ENCODE measurements around the gene OR6N2. TPM values are rescaled to one million over a fixed set of nuclear protein-coding genes. Genes with fewer than 3 reads are reported as not detected.

OR6N2 gene
- total and polyA plus RNA-seq, 4 experiments from 2014 or later, result not detected

- intact Hi-C loops (cut with micrococcal nuclease), result no loop called here
- Mint-ChIP-seq H3K36me3 (no peaks in the 10 kb centered on the region), H3K4me3 (no peak overlapping the region), H3K27me3 (no peaks in the 10 kb centered on the region), H3K27ac (no peak overlapping the region), H3K4me1 (peaks cover under 1 to 4% (median 2%) of the 10 kb centered on the region in 4 donors), H3K9me3 (no peaks in the 10 kb centered on the region)
- Histone ChIP-seq H3K4me3 (ENCODE audit: low read length in 2 of 2) (no peak overlapping the region), H3K4me1 (ENCODE audit: insufficient read depth, low read length) (peaks cover 2% of the 10 kb centered on the region), H3K9me3 (ENCODE audit: control insufficient read depth in 1 of 2, low read length in 2 of 2) (no peaks in the 10 kb centered on the region), H3K36me3 (ENCODE audit: insufficient read depth, low read length) (no peaks in the 10 kb centered on the region), H3K27ac (ENCODE audit: low read depth, low read length) (no peak overlapping the region), H3K27me3 (ENCODE audit: insufficient read depth, low read length) (no peaks in the 10 kb centered on the region)
- ChIA-PET POLR2A (ENCODE audit: partially characterized antibody) (no interaction called here), CTCF (ENCODE audit: partially characterized antibody) (no interaction called here)
- no peak for DNase-seq
Observed at GRCh38 chr1:158813164-158813563, 32.2 kb upstream of the OR6N2 start.

- H3K9me3 Mint-ChIP-seq, result no peaks in the 10 kb centered on the region
- Histone ChIP-seq H3K27me3 (ENCODE audit: insufficient read depth, low read length) (no peaks in the 10 kb centered on the region), H3K4me1 (ENCODE audit: insufficient read depth, low read length) (no peaks in the 10 kb centered on the region), H3K9me3 (ENCODE audit: control insufficient read depth in 1 of 2, low read length in 2 of 2) (no peaks in the 10 kb centered on the region), H3K27ac (ENCODE audit: low read depth, low read length) (no peak overlapping the region), H3K4me3 (ENCODE audit: low read length in 2 of 2) (no peak overlapping the region), H3K36me3 (ENCODE audit: insufficient read depth, low read length) (no peaks in the 10 kb centered on the region)
- no peaks in the 10 kb centered on the region for H3K36me3 Mint-ChIP-seq
- CTCF ChIA-PET (ENCODE audit: partially characterized antibody), result no interaction called here
- intact Hi-C loops (cut with micrococcal nuclease), result no loop called here
- no peak overlapping the region for H3K27ac Mint-ChIP-seq
- POLR2A ChIA-PET (ENCODE audit: partially characterized antibody), result no interaction called here
- H3K4me1 Mint-ChIP-seq, result no peaks in the 10 kb centered on the region
- no peak for DNase-seq
- H3K27me3 Mint-ChIP-seq, result no peaks in the 10 kb centered on the region
- H3K4me3 Mint-ChIP-seq, result no peak overlapping the region
Observed at GRCh38 chr1:158812336-158812735, 31.3 kb upstream of the OR6N2 start.

DNA sequence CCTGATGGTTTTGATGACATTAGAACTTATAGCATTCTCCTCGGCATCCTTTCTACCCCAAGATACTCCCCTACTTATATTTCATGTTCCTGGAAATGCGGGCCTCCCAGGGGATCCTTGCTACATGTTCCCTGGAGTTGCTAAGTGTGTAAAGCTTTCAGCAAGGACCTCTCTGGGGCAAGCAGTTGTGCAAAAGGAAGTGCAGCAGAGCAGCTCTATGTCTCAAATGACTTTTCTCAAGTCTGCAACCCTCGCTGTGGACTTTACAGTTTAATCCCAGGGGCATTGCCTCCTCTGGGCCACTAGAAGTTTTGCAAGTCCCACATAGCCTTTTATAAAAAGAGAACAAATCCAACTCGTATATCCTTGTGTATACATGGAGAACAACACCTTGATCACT lies 29.3 kb upstream of the OR6N2 start:
- intact Hi-C loops (cut with micrococcal nuclease), result no loop called here
- H3K4me3 ChIP-seq (ENCODE audit: low read length in 2 of 2), result no peak overlapping the region
- ChIA-PET POLR2A (ENCODE audit: partially characterized antibody) (no interaction called here), CTCF (ENCODE audit: partially characterized antibody) (no interaction called here)
- H3K36me3 Mint-ChIP-seq, result no peaks in the 10 kb centered on the region
- H3K9me3 Mint-ChIP-seq, result no peaks in the 10 kb centered on the region
- DNase-seq, result no peak
- H3K4me1 ChIP-seq (ENCODE audit: insufficient read depth, low read length), result no peaks in the 10 kb centered on the region
- H3K27me3 ChIP-seq (ENCODE audit: insufficient read depth, low read length), result no peaks in the 10 kb centered on the region
- no peak overlapping the region for H3K27ac Mint-ChIP-seq
- no peaks in the 10 kb centered on the region for H3K27me3 Mint-ChIP-seq
- no peaks in the 10 kb centered on the region for H3K9me3 ChIP-seq (ENCODE audit: control insufficient read depth in 1 of 2, low read length in 2 of 2)
- no peaks in the 10 kb centered on the region for H3K36me3 ChIP-seq (ENCODE audit: insufficient read depth, low read length)
- H3K27ac ChIP-seq (ENCODE audit: low read depth, low read length), result no peak overlapping the region
- H3K4me3 Mint-ChIP-seq, result no peak overlapping the region
- no peaks in the 10 kb centered on the region for H3K4me1 Mint-ChIP-seq

DNA sequence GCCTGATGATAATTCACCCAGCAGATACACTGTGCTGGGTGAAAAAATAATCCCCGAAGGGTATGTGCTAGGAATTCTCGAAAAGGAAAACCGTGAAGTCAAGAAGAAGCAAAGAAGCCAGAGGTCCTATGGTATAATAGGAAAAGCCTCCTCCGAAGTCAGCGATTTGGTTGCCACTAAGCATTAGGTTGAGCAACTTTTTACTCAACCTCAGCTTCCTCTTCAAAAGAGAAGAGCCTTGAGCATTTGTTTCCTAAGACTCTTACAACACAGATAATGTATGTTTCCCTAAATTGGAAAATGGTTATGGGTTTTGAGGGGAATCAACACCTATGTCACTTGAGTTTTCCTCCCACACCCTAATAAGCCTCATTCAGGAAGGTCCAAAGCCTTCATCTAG lies 28.9 kb upstream of the OR6N2 start:
- Mint-ChIP-seq H3K27ac (no peak overlapping the region), H3K4me1 (no peaks in the 10 kb centered on the region), H3K27me3 (no peaks in the 10 kb centered on the region), H3K36me3 (no peaks in the 10 kb centered on the region), H3K4me3 (no peak overlapping the region), H3K9me3 (no peaks in the 10 kb centered on the region)
- no peaks in the 10 kb centered on the region for H3K36me3 ChIP-seq (ENCODE audit: insufficient read depth, low read length)
- H3K4me3 ChIP-seq (ENCODE audit: low read length in 2 of 2), result no peak overlapping the region
- no peaks in the 10 kb centered on the region for H3K27me3 ChIP-seq (ENCODE audit: insufficient read depth, low read length)
- no peak overlapping the region for H3K27ac ChIP-seq (ENCODE audit: low read depth, low read length)
- no peaks in the 10 kb centered on the region for H3K4me1 ChIP-seq (ENCODE audit: insufficient read depth, low read length)
- DNase-seq, result no peak
- H3K9me3 ChIP-seq (ENCODE audit: control insufficient read depth in 1 of 2, low read length in 2 of 2), result no peaks in the 10 kb centered on the region
- CTCF ChIA-PET (ENCODE audit: partially characterized antibody), result interaction anchor here (1.2 kb wide), 1 partner anchor 15 kb away, joined by 3 read pairs; no protein-coding TSS in a partner anchor
- intact Hi-C loops (cut with micrococcal nuclease), result no loop called here
- POLR2A ChIA-PET (ENCODE audit: partially characterized antibody), result no interaction called here

DNA sequence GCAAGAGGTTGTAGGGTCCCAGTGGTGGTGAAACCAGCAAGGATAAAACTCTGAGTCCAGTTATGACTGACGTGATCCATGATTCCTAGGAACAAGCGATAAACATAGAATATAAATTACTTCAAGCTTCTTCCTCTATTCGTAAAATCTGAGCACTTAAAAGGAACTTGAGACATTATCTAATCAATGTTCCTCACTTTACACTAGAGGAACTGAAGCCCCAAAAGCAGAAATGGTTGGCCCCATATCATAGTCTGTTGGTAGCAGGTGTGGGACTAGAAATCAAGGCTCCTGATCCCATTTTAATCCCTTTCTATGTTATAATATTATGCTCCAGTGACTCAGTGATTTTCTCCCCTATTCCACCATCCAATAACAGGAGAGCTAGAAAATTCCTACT lies 28.3 kb upstream of the OR6N2 start:
- Histone ChIP-seq H3K4me3 (ENCODE audit: low read length in 2 of 2) (no peak overlapping the region), H3K9me3 (ENCODE audit: control insufficient read depth in 1 of 2, low read length in 2 of 2) (no peaks in the 10 kb centered on the region)
- POLR2A ChIA-PET (ENCODE audit: partially characterized antibody), result no interaction called here

DNA sequence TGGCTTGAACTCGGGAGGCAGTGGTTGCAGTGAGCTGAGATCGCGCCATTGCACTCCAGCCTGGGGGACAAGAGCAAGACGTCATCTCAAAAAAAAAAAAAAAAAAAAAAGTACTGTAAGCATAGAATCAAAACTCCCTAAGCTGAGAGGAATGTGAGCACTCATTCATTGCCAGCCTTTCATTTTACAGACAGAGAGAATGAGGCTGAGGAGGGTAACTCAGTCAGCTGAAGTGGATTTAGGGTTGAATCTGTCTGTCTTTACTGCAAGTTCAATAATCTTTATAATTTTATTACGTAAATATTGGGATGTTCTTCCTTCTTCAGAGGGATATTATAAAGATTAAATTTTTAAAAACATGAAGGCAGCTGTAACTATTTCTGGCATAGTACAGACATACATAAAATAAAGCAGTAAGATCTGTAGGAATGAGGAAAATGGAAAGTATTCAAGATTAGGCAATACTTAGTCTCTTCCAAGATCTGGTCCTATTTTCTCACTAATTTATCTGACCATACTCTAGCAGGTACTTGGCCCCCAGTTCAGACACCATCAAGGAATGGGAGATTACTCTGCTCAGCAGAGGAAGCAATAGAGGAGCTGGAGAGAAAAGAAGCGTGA lies 26.0 kb upstream of the OR6N2 start:
- Mint-ChIP-seq H3K4me3 (no peak overlapping the region), H3K36me3 (no peaks in the 10 kb centered on the region), H3K27ac (no peak overlapping the region), H3K9me3 (no peaks in the 10 kb centered on the region), H3K27me3 (peaks cover 5% of the 10 kb centered on the region in 2 donors), H3K4me1 (no peaks in the 10 kb centered on the region)
- ChIA-PET CTCF (ENCODE audit: partially characterized antibody) (interaction anchor here (1.2 kb wide), 1 partner anchor 12 kb away, joined by 4 read pairs; no protein-coding TSS in a partner anchor), POLR2A (ENCODE audit: partially characterized antibody) (no interaction called here)
- no peak overlapping the region for H3K4me3 ChIP-seq (ENCODE audit: low read length in 2 of 2)
- H3K36me3 ChIP-seq (ENCODE audit: insufficient read depth, low read length), result no peaks in the 10 kb centered on the region
- no peaks in the 10 kb centered on the region for H3K9me3 ChIP-seq (ENCODE audit: control insufficient read depth in 1 of 2, low read length in 2 of 2)
- DNase-seq, result no peak
- no peaks in the 10 kb centered on the region for H3K27me3 ChIP-seq (ENCODE audit: insufficient read depth, low read length)
- H3K4me1 ChIP-seq (ENCODE audit: insufficient read depth, low read length), result no peaks in the 10 kb centered on the region
- intact Hi-C loops (cut with micrococcal nuclease), result no loop called here
- H3K27ac ChIP-seq (ENCODE audit: low read depth, low read length), result no peak overlapping the region

More for the DNA sequence above, 28.3 kb upstream of the OR6N2 start:
- no peak overlapping the region for H3K27ac Mint-ChIP-seq
- CTCF ChIA-PET (ENCODE audit: partially characterized antibody), result interaction anchor here (1.2 kb wide), 1 partner anchor 15 kb away, joined by 3 read pairs; no protein-coding TSS in a partner anchor
- no peaks in the 10 kb centered on the region for H3K36me3 ChIP-seq (ENCODE audit: insufficient read depth, low read length)
- no peaks in the 10 kb centered on the region for H3K36me3 Mint-ChIP-seq
- intact Hi-C loops (cut with micrococcal nuclease), result no loop called here
- no peaks in the 10 kb centered on the region for H3K4me1 Mint-ChIP-seq
- H3K27me3 ChIP-seq (ENCODE audit: insufficient read depth, low read length), result no peaks in the 10 kb centered on the region
- no peak overlapping the region for H3K4me3 Mint-ChIP-seq
- no peak for DNase-seq
- H3K4me1 ChIP-seq (ENCODE audit: insufficient read depth, low read length), result no peaks in the 10 kb centered on the region
- H3K27me3 Mint-ChIP-seq, result no peaks in the 10 kb centered on the region
- no peaks in the 10 kb centered on the region for H3K9me3 Mint-ChIP-seq
- no peak overlapping the region for H3K27ac ChIP-seq (ENCODE audit: low read depth, low read length)

DNA sequence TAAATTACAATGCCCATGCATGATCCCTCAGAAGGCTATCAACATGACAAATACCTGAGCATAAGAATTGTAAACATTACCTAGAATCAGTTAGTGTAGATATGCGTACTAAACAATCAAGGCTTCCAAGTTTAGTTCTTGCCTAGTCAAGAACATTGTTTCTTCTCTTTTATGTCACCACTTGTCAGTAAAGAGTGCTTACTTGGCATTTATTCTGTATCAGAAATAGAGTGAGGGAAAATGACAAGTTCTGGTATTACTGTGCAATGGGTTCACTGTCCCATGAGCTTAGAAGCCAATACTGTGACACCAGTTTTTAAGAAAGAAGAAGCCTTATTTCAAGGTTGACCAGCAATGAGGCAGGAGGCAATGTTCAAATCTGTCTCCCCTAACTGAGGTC lies 22.7 kb upstream of the OR6N2 start:
- POLR2A ChIA-PET (ENCODE audit: partially characterized antibody), result no interaction called here
- Mint-ChIP-seq H3K27me3 (peaks cover 7 to 12% of the 10 kb centered on the region in 2 donors), H3K4me3 (no peak overlapping the region), H3K4me1 (no peaks in the 10 kb centered on the region), H3K9me3 (no peaks in the 10 kb centered on the region), H3K27ac (peak overlapping the region in 1 of 7 donors; percentile 40), H3K36me3 (no peaks in the 10 kb centered on the region)
- Histone ChIP-seq H3K4me3 (ENCODE audit: low read length in 2 of 2) (no peak overlapping the region), H3K9me3 (ENCODE audit: control insufficient read depth in 1 of 2, low read length in 2 of 2) (no peaks in the 10 kb centered on the region), H3K4me1 (ENCODE audit: insufficient read depth, low read length) (no peaks in the 10 kb centered on the region), H3K27me3 (ENCODE audit: insufficient read depth, low read length) (no peaks in the 10 kb centered on the region), H3K27ac (ENCODE audit: low read depth, low read length) (no peak overlapping the region), H3K36me3 (ENCODE audit: insufficient read depth, low read length) (no peaks in the 10 kb centered on the region)
- intact Hi-C loops (cut with micrococcal nuclease), result no loop called here
- CTCF ChIA-PET (ENCODE audit: partially characterized antibody), result interaction anchor here (1.6 kb wide), 1 partner anchor 10 kb away, joined by 4 read pairs; no protein-coding TSS in a partner anchor
- DNase-seq, result no peak

- Histone ChIP-seq H3K4me3 (ENCODE audit: low read length in 2 of 2) (no peak overlapping the region), H3K36me3 (ENCODE audit: insufficient read depth, low read length) (no peaks in the 10 kb centered on the region), H3K27ac (ENCODE audit: low read depth, low read length) (no peak overlapping the region), H3K27me3 (ENCODE audit: insufficient read depth, low read length) (no peaks in the 10 kb centered on the region), H3K4me1 (ENCODE audit: insufficient read depth, low read length) (no peaks in the 10 kb centered on the region), H3K9me3 (ENCODE audit: control insufficient read depth in 1 of 2, low read length in 2 of 2) (no peaks in the 10 kb centered on the region)
- intact Hi-C loops (cut with micrococcal nuclease), result no loop called here
- no peak overlapping the region for H3K27ac Mint-ChIP-seq
- no peaks in the 10 kb centered on the region for H3K36me3 Mint-ChIP-seq
- peaks cover 7 to 15% of the 10 kb centered on the region in 2 donors for H3K27me3 Mint-ChIP-seq
- H3K9me3 Mint-ChIP-seq, result no peaks in the 10 kb centered on the region
- no peak overlapping the region for H3K4me3 Mint-ChIP-seq
- no peaks in the 10 kb centered on the region for H3K4me1 Mint-ChIP-seq
- ChIA-PET CTCF (ENCODE audit: partially characterized antibody) (no interaction called here), POLR2A (ENCODE audit: partially characterized antibody) (no interaction called here)
- DNase-seq, result no peak
Observed at GRCh38 chr1:158801396-158801795, 20.4 kb upstream of the OR6N2 start.

All from CD4-positive, alpha-beta memory T cell (primary cell).